GM21717 (cell line): ENCODE measurements around the gene CXXC5.
"Not testable (repeated sequence)": the region's sequence is repeated elsewhere in the genome, so short reads cannot be mapped to it uniquely, and the experiment has no call there.

ENCODE experiments used
- ATAC-seq: cut with Tn5 transposase; IDR thresholded peaks from one replicate; pipeline ENCODE4 v1.9.1; 2021; ENCODE audit warnings: mild to moderate bottlenecking, moderate library complexity; ENCODE audit not compliant: unreplicated experiment

CXXC5 gene

GRCh38 chr5:139708877-139709581, 60.9 kb downstream of the CXXC5 start:
- no peak for ATAC-seq

- no peak for ATAC-seq
These were observed 61.6 kb downstream of the CXXC5 start for GRCh38 chr5:139709582-139710318.

DNA sequence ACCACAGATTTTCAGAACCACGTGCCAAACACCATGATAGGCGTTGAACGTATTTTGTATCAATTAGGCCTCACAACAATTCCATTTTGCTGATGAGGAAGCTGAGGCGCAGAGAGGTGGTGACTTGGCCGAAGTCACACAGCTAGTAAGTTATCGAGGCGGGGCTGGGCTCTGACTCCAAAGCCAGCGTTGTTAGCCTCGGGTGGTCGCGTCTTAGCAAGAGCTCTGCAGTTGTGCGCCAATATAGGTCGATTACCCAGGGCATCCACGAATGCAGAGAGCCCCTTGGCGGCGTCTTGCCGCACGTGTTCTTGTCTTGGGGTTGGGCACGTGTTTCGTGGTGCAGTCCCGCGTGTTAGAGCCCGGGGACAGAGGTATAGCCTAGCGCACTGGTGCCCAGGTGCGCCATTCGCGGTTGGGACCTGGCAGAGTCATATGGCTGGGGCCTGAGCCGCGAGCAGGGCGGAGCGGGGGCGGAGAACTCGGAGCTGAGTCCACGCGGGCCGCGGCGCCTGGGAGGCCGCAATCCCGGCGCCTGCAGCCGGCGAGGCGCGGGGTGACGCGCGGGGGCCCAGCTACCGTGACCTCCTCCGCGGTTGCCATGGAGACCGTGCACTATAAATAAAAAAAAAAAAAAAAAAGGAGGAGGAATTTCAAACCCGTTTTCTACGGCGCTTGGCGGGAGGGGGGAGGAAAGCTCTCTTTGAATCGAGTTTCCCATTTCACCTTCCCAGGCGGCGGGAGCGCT, 62.3 kb downstream of the CXXC5 start:
- ATAC-seq, result no peak

GRCh38 chr5:139711067-139711905, 63.1 kb downstream of the CXXC5 start:
- ATAC-seq, result no peak

GRCh38 chr5:139711906-139712224, 63.7 kb downstream of the CXXC5 start:
- ATAC-seq, result no peak

- ATAC-seq, result no peak
These were observed 64.3 kb downstream of the CXXC5 start for GRCh38 chr5:139712412-139712811.

- ATAC-seq, result not testable (repeated sequence)
These were observed 65.7 kb downstream of the CXXC5 start for GRCh38 chr5:139713898-139714297.

- ATAC-seq, result no peak
These were observed 69.1 kb downstream of the CXXC5 start for GRCh38 chr5:139717221-139717620.

DNA sequence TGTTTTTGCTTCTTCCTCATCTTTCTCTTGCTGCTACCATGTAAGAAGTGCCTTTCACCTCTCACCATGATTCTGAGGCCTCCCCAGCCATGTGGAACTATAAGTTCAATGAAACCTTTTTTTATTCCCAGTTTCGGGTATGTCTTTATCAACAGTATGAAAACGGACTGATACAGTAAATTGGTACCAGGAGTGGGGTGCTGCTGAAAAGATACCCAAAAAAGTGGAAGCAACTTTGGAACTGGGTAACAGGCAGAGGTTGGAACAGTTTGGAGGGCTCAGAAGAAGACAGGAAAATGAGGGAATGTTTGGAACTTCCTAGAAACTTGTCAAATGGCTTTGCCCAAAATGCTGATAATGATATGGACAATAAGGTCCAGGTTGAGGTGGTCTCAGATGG, 70.3 kb downstream of the CXXC5 start:
- ATAC-seq, result not testable (repeated sequence)

- ATAC-seq, result not testable (repeated sequence)
These were observed 71.8 kb downstream of the CXXC5 start for GRCh38 chr5:139719970-139720369.

- no peak for ATAC-seq
These were observed 75.9 kb downstream of the CXXC5 start for GRCh38 chr5:139723986-139724587.

GRCh38 chr5:139725073-139725830, 77.1 kb downstream of the CXXC5 start:
- ATAC-seq, result no peak

DNA sequence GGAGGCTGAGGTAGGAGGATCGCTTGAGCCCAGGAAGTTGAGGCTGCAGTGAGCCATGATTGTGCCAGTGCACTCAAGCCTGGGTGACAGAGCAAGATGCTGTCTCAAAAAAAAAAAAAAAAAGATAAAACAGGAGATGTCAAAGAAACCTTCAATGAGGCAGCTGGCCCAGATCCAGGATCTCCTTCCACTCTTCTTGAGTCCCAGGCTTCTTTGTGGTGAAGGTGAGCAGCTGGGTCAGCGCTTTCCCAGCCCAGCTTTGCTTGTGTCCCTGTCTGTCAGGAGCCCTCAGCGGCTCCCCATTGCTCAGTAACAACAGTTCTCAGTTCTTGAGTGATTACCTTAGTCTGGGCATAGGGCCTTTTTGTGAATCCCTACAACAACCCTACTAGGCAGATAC, 78.1 kb downstream of the CXXC5 start:
- no peak for ATAC-seq

GRCh38 chr5:139727615-139728014, 79.5 kb downstream of the CXXC5 start:
- not testable (repeated sequence) for ATAC-seq

GRCh38 chr5:139731281-139731680, 83.1 kb downstream of the CXXC5 start:
- no peak for ATAC-seq

- ATAC-seq, result no peak
These were observed 83.9 kb downstream of the CXXC5 start for GRCh38 chr5:139732019-139732418.

DNA sequence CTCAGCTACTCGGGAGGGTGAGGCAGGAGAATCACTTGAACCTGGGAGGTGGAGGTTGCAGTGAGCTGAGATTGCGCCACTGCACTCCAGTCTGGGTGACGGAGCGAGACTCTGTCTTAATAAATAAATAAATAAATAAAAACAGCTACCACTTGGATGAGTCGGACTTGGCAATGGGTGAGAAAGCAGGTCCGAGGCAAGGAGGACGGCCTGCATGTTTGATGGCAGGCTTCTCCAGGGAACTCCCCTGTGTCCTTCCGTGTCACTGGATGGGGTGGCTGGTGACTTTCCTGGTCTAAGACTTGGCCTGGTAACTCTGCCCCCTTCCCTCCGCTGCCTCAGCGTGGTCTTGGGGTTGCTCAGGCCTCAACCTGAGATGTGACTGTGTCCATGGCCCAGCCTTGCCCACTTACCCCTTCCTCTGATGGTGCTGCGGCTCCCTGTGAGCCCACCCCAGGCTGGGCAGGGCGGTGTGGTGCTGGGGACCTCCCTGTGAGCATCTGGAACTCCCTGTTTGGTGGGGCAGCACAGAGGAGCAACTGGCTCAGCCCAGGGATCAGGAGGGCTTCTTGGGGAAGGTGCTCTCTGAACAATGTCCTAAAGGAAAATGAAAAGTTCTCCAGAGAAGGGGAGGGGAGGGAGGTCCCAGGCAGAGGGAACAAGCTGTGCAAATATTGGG, 85.0 kb downstream of the CXXC5 start:
- ATAC-seq, result no peak
